ENCODE measurements around the gene BIN1. TPM values are rescaled to one million over a fixed set of nuclear protein-coding genes. Genes with fewer than 3 reads are reported as not detected.

BIN1 gene
- total and polyA plus RNA-seq, 2 of the 4 experiments (the other 2 are of a cell fraction), result 18.1 to 25.7 TPM

- no peak overlapping the region for H2AK5ac ChIP-seq (ENCODE audit: low read depth, low read length)
- DNase-seq (peak; percentile 89), ATAC-seq (ENCODE audit: low read depth) (peak; percentile 95)
- peak overlapping the region; percentile 39 to 61; a peak in 2 of 4 replicates for H4K8ac ChIP-seq (ENCODE audit: low read depth in 2 of 2, low read length in 2 of 2)
- H3K27ac ChIP-seq (ENCODE audit: insufficient read depth, low read length), result no peak overlapping the region; the same call in 1 of the 2 replicates
- no peak overlapping the region for H2BK120ac ChIP-seq (ENCODE audit: low read depth, low read length)
- no peaks in the 10 kb centered on the region for H3K79me1 ChIP-seq (ENCODE audit: low read depth in 1 of 2, low read length in 2 of 2)
- intact Hi-C loops (cut with micrococcal nuclease) (loop anchor here (10.0 kb wide), 1 partner anchor 371 kb away; the partner anchor contains the start of gene GYPC), in situ Hi-C loops (cut with MboI; ENCODE audit: low sequenced_read_pairs) (no loop called here), dilution Hi-C loops (cut with HindIII; ENCODE audit: low sequenced_read_pairs, unreplicated experiment) (no loop called here)
- BruUV-seq (replicated peaks), result no TSS peak
- H3K4me3 ChIP-seq (ENCODE audit: insufficient read depth, low read depth, low read length), result peak overlapping the region; percentile 36
- no peak overlapping the region for H3K23ac ChIP-seq (ENCODE audit: low read depth, low read length)
- H3K4ac ChIP-seq (ENCODE audit: low read depth, low read length), result peak overlapping the region; percentile 22; the same call in 1 of the 2 replicates
- H3K4me2 ChIP-seq (ENCODE audit: low read depth, low read length), result peak overlapping the region; percentile 60
- peaks cover 2% of the 10 kb centered on the region for H3K27me3 ChIP-seq (ENCODE audit: control insufficient read depth, insufficient read depth, low read length)
- no peak overlapping the region for H2BK15ac ChIP-seq (ENCODE audit: low read depth, low read length)
- peaks cover 3% of the 10 kb centered on the region; the same call in 1 of the 2 replicates for H3K9me3 ChIP-seq (ENCODE audit: control insufficient read depth, insufficient read depth, low read length)
- ChIA-PET CTCF (interaction anchor here (0.6 to 0.8 kb wide), 3 partner anchors 10 to 42 kb away, joined by 3 to 4 read pairs (median 3); no protein-coding TSS in a partner anchor), POLR2A (ENCODE audit: unreplicated experiment) (no interaction called here)
- H3K56ac ChIP-seq (ENCODE audit: extremely low read depth, insufficient read depth, low read length), result no peak overlapping the region
- no peak overlapping the region for H3K18ac ChIP-seq (ENCODE audit: low read depth, low read length)
- H2BK5ac ChIP-seq (ENCODE audit: low read depth, low read length, poor library complexity, severe bottlenecking), result no peak overlapping the region
- H3K36me3 ChIP-seq (ENCODE audit: control insufficient read depth, insufficient read depth, low read length), result no peaks in the 10 kb centered on the region
- H2AFZ ChIP-seq (replicated peaks; ENCODE audit: low read length, poor library complexity), result peak overlapping the region; percentile 93
- no peaks in the 10 kb centered on the region for H3K9me1 ChIP-seq (ENCODE audit: insufficient read depth, low read length)
- no peaks in the 10 kb centered on the region for H4K20me1 ChIP-seq (ENCODE audit: insufficient read depth, low read length)
- no peak overlapping the region; the same call in 1 of the 2 replicates for H4K91ac ChIP-seq (ENCODE audit: insufficient read depth, low read depth, low read length)
- H2BK20ac ChIP-seq (ENCODE audit: low read depth, low read length), result no peak overlapping the region
- H2AK9ac ChIP-seq (replicated peaks; ENCODE audit: low read depth, low read length, poor library complexity), result no peak overlapping the region
- H3K4me1 ChIP-seq (ENCODE audit: control insufficient read depth, insufficient read depth, low read length), result peaks cover 5% of the 10 kb centered on the region; the same call in 1 of the 2 replicates
- H3K9ac ChIP-seq (ENCODE audit: low read depth, low read length), result peak overlapping the region; percentile 10
- WGBS, 2 experiments (ENCODE audit: extremely low coverage in 2 of 2, insufficient read length in 1 of 2), result 4% methylated on average over 12 of the region's 39 CpGs; no CpG with 5 or more reads in 1 of the 2 experiments
- peak; percentile 49; the same call in 1 of the 2 replicates for TF ChIP-seq POLR2A (IDR thresholded peaks at IDR 0.05; ENCODE audit: low read depth, low read length)
- peak; percentile 26; the same call in 1 of the 2 replicates for TF ChIP-seq MAFK (IDR thresholded peaks at IDR 0.05; ENCODE audit: low read depth, low read length)
- no peak for TF ChIP-seq ELK1 (IDR thresholded peaks at IDR 0.05; ENCODE audit: borderline replicate concordance, low read depth, low read length)
- peak; percentile 76 for TF ChIP-seq RFX5 (IDR thresholded peaks at IDR 0.05; ENCODE audit: low read depth, low read length)
- peak; percentile 5; the same call in 1 of the 2 replicates for TF ChIP-seq BHLHE40 (IDR thresholded peaks at IDR 0.05; ENCODE audit: low read depth, low read length)
- TF ChIP-seq MXI1 (IDR thresholded peaks at IDR 0.05; ENCODE audit: borderline replicate concordance, low read depth, low read length), result 0 out of 2 replicates have a peak, but pooled peaks have one; percentile 12
- peak; percentile 73 for TF ChIP-seq CEBPB (IDR thresholded peaks at IDR 0.05; ENCODE audit: low read depth, low read length)
- peak; percentile 38 for TF ChIP-seq CTCF (conservative IDR thresholded peaks at IDR 0.05; ENCODE audit: low read depth, low read length)
- no peak for TF ChIP-seq RCOR1 (IDR thresholded peaks at IDR 0.05; ENCODE audit: insufficient replicate concordance, low read length)
- TF ChIP-seq SMC3 (IDR thresholded peaks at IDR 0.05; ENCODE audit: low read depth, low read length), result no peak
- H4K5ac ChIP-seq (ENCODE audit: low read depth, low read length), result 0 out of 2 replicates have a peak overlapping the region, but pooled peaks have one; percentile 19
- 0 out of 2 replicates have a peak overlapping the region, but pooled peaks have one; percentile 11 for H3K14ac ChIP-seq (replicated peaks; ENCODE audit: low read depth, low read length)
These were observed 81.4 kb downstream of the BIN1 start for GRCh38 chr2:127025359-127026166.

Measured in IMR-90 (cell line).